Osteocyte (in vitro differentiated cells): ENCODE measurements around the gene NMRK1. TPM values are rescaled to one million over a fixed set of nuclear protein-coding genes. Genes with fewer than 3 reads are reported as not detected.
A peak's percentile ranks its signal among the peaks of the same experiment; 100 is the strongest.

Experiments
- DNase-seq: peaks from one replicate; pipeline ENCODE4 v3.0.0; 2021; ENCODE audit warnings: mixed read lengths; ENCODE audit not compliant: unreplicated experiment; ENCODE audit errors: extremely low spot score
- H3K27ac Mint-ChIP-seq: one replicate; pipeline ENCODE4 v1.8.0; 2021; ENCODE audit warnings: mild to moderate bottlenecking, mixed read lengths; ENCODE audit not compliant: unreplicated experiment
- H3K27me3 Mint-ChIP-seq: one replicate; pipeline ENCODE4 v1.8.0; 2021; ENCODE audit warnings: mixed read lengths; ENCODE audit not compliant: unreplicated experiment
- H3K36me3 Mint-ChIP-seq: one replicate; pipeline ENCODE4 v1.8.0; 2021; ENCODE audit warnings: mixed read lengths; ENCODE audit not compliant: unreplicated experiment
- H3K4me1 Mint-ChIP-seq: one replicate; pipeline ENCODE4 v1.8.0; 2021; ENCODE audit warnings: mixed read lengths; ENCODE audit not compliant: unreplicated experiment
- H3K4me3 Mint-ChIP-seq: one replicate; pipeline ENCODE4 v1.8.0; 2021; ENCODE audit warnings: mild to moderate bottlenecking, moderate library complexity, mixed read lengths; ENCODE audit not compliant: unreplicated experiment
- H3K9me3 Mint-ChIP-seq: one replicate; pipeline ENCODE4 v1.8.0; 2021; ENCODE audit warnings: mixed read lengths; ENCODE audit not compliant: unreplicated experiment
- total RNA-seq: library from RNA; stranded (reverse); gene quantifications from 2 replicates; pipeline ENCODE4 v1.2.1, GENCODE V29; 2021
- TF ChIP-seq, protein P1 (sequence below): fragments of 200-600 bp; sonication (generic); IDR thresholded peaks from 2 replicates; pipeline ENCODE4 v1.5.0; 2021; ENCODE audit warnings: antibody characterized with exemption, mild to moderate bottlenecking, moderate library complexity

The NMRK1 gene
- total RNA-seq, 1 donor from 2014 or later, result 11.4 TPM

DNA sequence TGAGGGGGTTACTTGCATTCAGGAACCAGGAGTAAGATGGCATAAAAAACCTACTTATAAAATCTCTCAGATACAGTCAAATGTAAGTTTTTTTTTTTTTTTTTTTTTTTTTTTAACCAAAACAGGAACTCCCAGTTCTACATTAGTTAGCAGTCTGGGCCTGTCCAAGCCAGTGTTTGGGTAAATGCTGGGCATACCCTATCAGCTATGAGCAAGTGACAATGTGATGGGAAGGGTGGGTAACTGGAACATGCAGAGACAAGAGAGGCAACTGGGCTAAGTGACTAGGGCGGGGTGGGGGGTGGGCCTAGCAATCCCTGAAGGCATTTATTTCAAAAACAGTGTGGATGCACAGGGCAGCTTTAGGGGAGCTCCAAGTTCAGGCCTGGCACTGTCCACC, 2.3 kb downstream of the NMRK1 start:
- H3K27ac Mint-ChIP-seq, result no peak overlapping the region
- no peaks in the 10 kb centered on the region for H3K27me3 Mint-ChIP-seq
- peaks cover 32% of the 10 kb centered on the region for H3K4me1 Mint-ChIP-seq
- no peaks in the 10 kb centered on the region for H3K9me3 Mint-ChIP-seq
- DNase-seq, result no peak
- TF ChIP-seq, protein P1, sequence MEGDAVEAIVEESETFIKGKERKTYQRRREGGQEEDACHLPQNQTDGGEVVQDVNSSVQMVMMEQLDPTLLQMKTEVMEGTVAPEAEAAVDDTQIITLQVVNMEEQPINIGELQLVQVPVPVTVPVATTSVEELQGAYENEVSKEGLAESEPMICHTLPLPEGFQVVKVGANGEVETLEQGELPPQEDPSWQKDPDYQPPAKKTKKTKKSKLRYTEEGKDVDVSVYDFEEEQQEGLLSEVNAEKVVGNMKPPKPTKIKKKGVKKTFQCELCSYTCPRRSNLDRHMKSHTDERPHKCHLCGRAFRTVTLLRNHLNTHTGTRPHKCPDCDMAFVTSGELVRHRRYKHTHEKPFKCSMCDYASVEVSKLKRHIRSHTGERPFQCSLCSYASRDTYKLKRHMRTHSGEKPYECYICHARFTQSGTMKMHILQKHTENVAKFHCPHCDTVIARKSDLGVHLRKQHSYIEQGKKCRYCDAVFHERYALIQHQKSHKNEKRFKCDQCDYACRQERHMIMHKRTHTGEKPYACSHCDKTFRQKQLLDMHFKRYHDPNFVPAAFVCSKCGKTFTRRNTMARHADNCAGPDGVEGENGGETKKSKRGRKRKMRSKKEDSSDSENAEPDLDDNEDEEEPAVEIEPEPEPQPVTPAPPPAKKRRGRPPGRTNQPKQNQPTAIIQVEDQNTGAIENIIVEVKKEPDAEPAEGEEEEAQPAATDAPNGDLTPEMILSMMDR, result no peak
- H3K36me3 Mint-ChIP-seq, result peaks cover 8% of the 10 kb centered on the region
- peak overlapping the region; percentile 44 for H3K4me3 Mint-ChIP-seq

DNA sequence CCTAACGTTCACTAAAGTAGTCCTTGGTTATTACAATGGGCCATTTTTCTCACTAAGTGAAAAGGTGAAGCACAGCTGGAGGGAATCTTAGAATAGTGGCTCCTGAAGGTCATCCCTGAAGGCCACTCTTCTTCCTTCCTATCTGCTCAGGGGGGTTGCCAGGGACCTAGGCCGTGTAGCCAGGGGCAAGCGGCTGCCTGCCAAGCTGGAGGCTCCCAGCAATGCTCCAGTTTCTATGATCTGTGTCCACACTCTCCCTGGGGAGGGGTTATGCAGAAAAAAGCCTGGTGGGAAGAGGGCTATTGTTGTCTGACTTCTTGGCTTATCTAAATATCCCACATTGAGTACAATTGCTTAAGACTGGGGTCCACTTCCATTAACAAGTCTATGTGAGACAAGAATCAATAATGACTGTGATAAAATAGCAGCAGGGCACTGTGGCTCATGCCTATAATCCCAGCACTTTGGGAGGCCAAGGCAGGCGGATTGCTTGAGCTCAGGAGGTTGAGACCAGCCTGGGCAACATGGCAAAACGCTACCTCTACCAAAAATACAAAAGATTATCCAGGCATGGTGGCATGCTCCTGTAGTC, 3.8 kb downstream of the NMRK1 start:
- no peak for DNase-seq
- Mint-ChIP-seq H3K36me3 (peaks cover 8% of the 10 kb centered on the region), H3K4me1 (peaks cover 20% of the 10 kb centered on the region), H3K27ac (no peak overlapping the region), H3K9me3 (no peaks in the 10 kb centered on the region), H3K4me3 (no peak overlapping the region), H3K27me3 (no peaks in the 10 kb centered on the region)
- TF ChIP-seq, protein P1, result no peak

- H3K27ac Mint-ChIP-seq, result no peak overlapping the region
- peaks cover 17% of the 10 kb centered on the region for H3K4me1 Mint-ChIP-seq
- no peak overlapping the region for H3K4me3 Mint-ChIP-seq
- H3K36me3 Mint-ChIP-seq, result peaks cover 8% of the 10 kb centered on the region
- DNase-seq, result no peak
- TF ChIP-seq, protein P1, result no peak
- H3K27me3 Mint-ChIP-seq, result no peaks in the 10 kb centered on the region
- H3K9me3 Mint-ChIP-seq, result no peaks in the 10 kb centered on the region
Measured at GRCh38 chr9:75083188-75083970, 4.6 kb downstream of the NMRK1 start.

GRCh38 chr9:75081632-75082031, 6.3 kb downstream of the NMRK1 start:
- DNase-seq, result no peak
- Mint-ChIP-seq H3K4me3 (no peak overlapping the region), H3K27ac (no peak overlapping the region), H3K9me3 (no peaks in the 10 kb centered on the region), H3K27me3 (no peaks in the 10 kb centered on the region), H3K36me3 (peaks cover 8% of the 10 kb centered on the region), H3K4me1 (peaks cover 12% of the 10 kb centered on the region)
- TF ChIP-seq, protein P1, result no peak

DNA sequence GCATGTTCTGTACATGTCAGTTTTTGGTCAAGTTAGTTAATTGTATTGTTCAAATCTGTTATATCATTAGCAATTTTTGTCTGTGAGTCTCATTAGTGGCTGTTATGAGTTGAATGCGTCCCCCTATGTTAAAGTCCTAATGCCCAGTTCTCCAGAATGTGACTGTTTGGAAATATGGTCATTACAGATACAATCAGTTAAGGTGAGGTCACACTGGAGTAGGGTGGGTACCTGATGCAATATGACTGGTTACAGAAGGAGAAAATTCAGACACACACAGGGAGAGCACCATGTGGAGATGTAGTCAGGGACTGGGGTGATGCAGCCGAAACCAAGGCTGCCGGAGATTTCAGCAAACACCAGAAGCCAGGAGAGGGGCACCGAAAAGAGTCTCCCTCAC, 15.1 kb downstream of the NMRK1 start:
- Mint-ChIP-seq H3K4me1 (peaks cover 1% of the 10 kb centered on the region), H3K27me3 (no peaks in the 10 kb centered on the region), H3K4me3 (no peak overlapping the region), H3K36me3 (peaks cover 5% of the 10 kb centered on the region), H3K9me3 (no peaks in the 10 kb centered on the region), H3K27ac (no peak overlapping the region)
- no peak for DNase-seq
- TF ChIP-seq, protein P1, result no peak
